ENCODE data around the gene ETS1.

ETS1 gene

DNA sequence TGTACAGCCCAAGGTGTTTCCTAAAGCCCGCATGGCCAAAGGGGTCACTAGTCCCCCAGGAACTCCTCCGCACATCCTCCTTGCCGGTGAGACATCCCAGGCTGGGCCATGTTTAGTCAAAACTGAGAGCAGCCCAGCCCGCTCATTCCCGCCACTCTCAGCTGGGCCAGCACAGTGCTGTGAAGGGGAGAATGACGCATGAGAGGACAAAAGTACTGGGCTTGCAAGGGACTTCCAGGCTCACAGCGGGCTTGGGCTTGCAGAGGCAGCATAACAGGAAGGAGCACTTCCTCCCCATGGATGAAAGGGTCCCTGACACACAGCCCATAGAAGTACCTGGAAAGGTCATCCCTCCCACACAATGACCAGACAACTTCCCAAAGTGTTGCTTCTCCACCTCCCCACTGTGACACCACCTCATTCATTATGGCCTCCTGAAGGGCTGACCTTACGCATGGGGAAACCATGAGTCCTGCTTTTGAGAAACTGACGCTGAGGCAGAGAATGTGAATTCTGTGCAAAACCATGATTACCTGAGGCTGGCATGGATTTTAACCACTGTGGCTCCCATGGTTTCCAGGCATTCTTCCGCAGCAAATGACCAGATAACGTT, 19.1 kb downstream of the ETS1 start:
- no peak for DNase-seq (ENCODE audit: low read depth in 2 of 2)

- no peak for DNase-seq (ENCODE audit: low read depth in 2 of 2)
Measured at GRCh38 chr11:128567130-128567529, 20.2 kb downstream of the ETS1 start.

- no peak for DNase-seq (ENCODE audit: low read depth in 2 of 2)
Measured at GRCh38 chr11:128565881-128566280, 21.5 kb downstream of the ETS1 start.

- DNase-seq (ENCODE audit: low read depth in 2 of 2): no peak
Measured at GRCh38 chr11:128564642-128565245, 22.6 kb downstream of the ETS1 start.

DNA sequence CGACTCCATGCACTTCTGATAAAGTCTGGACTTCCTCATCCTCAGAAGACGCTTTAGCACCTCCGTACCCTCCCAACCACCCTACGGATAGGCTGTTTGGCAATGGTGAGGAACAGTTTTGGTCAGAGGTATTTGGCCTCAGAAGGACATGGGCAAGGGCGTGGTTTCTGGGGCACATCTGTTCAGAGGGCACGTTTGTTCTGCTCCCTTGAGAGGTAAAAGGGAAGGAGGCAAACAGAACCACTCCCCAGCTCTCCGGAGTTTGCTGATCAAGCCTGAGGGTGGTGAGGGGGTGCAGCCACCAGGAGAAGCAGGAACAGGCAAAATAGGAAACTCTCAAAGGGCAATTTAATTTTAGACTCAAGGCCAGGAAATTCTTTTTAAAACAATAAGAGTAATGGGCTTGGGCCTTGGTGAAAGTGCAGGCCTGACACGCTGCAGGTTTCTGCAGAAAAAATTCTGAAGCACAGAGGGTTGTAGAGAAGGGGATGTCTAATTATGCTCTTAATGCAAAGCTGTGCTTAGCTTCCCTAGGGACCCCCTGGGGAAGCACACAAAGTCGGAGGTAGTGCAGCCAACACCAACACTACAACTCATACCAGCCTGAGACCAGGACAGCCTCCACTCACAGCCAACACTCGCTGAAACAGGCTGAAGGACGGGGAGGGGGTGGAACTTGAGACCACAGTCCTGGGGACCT, 23.3 kb downstream of the ETS1 start:
- no peak for DNase-seq (ENCODE audit: low read depth in 2 of 2)

DNA sequence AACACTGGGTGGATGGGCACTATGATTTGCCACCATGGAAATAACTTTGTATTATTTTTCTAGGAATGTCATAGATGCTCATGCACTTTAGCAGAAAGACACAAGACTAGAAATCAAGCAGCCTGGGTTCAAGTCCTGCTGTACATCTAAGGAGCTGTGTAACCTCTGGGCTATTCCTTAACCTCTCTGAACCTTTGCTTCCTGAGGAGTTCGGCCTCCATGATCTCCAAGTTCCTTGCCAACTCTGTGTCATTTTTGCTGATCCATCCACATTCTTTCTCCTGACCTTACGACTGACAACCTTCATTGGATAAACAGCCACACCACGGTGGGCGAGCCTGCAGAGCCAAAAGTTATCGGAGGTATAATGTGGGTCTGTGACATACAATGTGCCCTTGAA, 24.1 kb downstream of the ETS1 start:
- DNase-seq (ENCODE audit: low read depth in 2 of 2): no peak

DNA sequence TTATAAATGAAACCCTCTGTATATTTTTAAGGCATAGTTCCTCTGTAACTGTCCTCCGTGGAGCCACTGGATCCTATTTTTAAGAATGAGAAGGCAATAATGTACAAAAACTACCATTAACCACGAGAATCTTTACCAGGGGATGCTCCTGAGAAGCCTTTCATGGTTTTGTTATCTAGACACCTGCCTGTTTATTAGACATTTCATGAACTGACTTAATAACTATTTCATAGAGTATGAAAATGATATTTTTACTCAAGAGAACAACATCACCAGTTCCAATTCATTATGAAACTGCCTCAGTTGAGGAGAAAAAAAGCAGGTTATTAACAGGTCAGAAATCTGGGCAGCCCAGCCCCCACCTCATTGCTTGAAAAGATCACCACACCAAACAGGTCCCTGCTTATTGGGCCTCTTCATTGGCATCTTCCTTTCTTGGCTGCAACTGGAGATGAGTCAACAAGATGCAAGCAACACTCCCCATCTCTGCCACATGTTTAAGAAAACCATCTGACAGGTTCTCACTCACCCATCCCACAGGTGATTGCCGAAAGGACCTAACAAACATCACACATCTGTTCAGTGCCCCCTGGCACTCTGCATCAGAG, 27.8 kb downstream of the ETS1 start:
- no peak for DNase-seq (ENCODE audit: low read depth in 2 of 2)

DNA sequence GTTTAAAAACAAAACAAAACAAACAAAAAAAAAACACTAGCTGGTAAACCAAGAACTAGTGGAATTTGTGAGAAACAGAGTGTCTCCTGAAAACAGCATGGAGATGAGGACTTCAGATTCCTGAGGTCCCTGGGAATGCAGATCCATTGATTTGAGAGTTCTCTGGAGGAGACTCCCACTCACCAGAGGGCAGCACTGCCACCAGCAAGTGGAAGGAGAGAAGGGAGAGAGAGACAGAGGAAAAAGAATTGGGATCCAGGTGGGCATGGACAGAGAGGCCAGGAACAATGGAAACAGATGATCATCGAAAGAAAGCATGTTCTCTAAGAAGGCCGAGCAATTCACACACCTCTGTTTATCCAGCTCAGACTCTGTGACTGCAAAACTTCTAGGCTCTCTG, 31.8 kb downstream of the ETS1 start:
- no peak for DNase-seq (ENCODE audit: low read depth in 2 of 2)

- no peak for DNase-seq (ENCODE audit: low read depth in 2 of 2)
Measured at GRCh38 chr11:128553662-128554362, 33.5 kb downstream of the ETS1 start.

- DNase-seq (ENCODE audit: low read depth in 2 of 2): no peak
Measured at GRCh38 chr11:128552783-128553661, 34.3 kb downstream of the ETS1 start.

DNA sequence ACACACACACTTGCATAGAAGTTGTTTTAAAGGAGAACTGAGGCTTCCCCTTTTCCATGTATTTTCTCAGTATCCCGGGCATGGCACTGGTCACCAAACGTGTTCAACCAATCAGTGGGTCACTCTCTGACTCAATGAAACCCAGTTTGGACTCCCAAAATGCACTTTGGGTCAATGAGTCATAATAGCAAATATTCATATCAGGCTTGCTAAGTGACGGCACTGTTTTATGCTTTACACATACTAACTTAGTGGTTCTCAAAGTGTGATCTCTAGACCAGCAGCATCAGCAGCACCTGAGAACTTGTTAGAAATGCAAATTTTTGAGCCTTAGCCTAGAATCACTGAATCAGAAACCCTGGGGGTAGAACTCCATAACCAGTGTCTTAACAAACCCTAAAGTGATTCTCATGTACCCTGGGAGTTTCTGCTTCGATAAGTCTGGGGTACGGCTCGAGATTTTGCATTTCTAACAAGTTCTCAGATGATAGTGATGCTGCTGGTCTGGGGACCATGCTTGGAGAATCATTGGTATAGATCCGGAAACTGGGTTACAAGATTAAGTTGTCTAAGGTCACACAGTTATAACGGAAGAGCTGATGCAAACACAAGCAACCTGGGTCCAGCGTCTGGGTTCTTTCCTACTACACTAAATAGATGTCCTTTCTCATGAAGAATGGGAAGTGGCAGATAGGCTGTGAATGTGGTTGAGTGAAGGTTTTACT, 35.6 kb downstream of the ETS1 start:
- DNase-seq (ENCODE audit: low read depth in 2 of 2): no peak

- no peak for DNase-seq (ENCODE audit: low read depth in 2 of 2)
Measured at GRCh38 chr11:128551058-128551457, 36.3 kb downstream of the ETS1 start.

DNA sequence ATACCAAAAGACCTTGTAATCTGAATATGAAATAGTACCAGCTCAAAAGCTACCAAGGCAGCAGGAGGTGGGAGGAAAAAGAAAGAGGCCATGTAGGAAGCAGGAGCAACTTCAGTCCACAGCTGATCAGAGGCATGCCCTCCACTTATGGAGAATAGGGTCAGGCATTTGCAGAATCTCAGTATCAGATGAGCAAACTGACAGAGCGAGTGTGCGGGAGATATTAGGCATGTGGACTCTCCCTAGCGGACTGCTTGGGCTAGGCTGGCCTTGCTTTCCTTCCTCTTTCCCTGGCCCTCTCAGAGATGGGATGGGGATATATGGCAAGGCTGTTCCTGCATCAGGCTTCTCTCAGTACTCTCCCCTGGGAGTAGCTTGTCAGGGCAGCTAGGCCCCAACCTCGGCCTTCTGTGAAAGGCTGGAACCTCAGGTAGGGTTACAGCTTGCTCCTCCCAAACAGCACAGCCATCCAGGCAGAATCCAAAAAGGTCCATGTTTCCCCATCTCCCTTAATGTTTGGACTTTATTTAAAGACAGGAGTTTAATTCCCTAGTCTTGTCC, 37.0 kb downstream of the ETS1 start:
- DNase-seq (ENCODE audit: low read depth in 2 of 2): no peak

DNA sequence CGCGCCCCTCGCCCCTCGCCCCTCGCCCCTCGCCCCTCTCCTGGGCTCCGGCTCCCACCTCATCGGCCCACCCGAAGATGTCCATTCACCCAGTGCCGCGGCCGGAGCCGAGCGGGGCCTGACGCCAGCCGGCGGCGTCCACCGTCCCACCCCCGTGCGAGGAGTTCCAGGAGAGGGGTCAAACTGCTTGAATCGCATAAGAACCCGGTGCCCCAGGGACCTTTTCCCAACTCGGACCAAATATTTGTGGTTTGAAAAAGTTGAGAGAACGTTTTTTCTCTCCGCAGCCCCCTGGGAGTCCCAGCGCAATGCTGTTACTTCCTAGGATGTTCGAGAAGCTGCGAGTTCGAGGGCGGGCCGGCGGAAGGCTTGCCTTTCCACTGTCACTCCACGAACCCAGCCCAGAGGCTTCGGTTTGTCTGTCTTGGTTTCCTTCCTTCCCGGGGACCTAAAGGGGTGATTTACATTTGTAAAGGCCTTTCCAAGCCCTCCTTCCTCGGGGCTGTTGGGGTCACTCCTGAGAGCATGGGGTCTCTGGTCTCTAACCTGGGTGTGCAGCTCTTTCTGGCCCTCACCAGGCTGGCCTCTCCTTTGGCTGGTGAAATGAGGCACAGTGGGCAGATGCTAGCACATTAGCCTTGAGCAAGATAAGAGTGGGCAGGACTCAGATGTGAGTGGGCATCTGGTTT, 38.0 kb downstream of the ETS1 start:
- DNase-seq (ENCODE audit: low read depth in 2 of 2): no peak

DNA sequence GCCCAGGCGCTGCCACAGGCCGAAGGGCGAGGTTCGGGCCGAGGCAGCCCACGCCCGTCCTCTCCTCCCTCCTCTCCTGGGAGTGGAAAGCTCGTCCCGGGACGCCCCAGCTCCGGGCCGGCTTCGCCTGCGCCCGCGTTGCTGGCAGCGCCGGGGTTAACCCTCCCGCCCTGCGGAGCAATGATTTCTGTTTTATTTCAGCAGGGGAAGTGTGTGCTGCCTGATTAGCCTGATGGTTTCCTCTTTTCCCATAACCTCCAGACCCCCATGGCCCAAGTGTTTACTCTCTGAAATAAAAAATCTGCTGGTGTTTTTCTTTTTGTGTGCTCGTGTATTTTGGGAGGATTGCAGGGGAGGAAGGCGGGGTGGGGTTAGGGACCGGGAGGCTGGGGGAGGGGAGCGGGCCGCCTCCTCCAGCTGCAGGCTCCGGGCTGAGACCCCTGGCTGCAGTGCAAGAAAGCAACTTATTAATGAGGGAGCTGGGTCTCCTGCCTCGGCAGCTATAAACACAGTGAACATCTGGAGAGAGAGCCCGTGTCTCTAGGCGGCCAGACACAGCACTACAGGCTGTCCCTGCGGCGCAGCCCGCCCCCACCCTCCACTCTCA, 38.6 kb downstream of the ETS1 start:
- DNase-seq (ENCODE audit: low read depth in 2 of 2): no peak

- no peak for DNase-seq (ENCODE audit: low read depth in 2 of 2)
Measured at GRCh38 chr11:128547946-128548648, 39.3 kb downstream of the ETS1 start.

DNA sequence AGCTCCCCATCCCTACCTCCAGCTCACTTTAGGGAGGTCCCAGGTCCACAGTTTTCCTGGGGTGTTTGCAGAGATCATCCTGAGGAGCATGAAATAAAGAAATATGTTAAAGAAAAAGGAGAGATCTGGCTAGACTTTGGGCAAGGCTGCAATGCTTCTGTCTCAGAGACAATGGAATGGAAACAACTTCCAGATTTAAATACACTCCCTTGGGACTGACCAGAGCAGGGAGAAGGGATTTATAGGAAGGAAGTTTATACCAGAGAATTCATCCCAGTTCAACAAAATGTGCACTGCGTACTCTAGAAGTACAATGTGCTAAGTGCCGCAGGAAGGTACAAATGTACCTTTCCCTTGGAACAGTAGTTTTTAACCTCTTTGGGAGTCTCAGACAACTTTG, 40.4 kb downstream of the ETS1 start:
- DNase-seq (ENCODE audit: low read depth in 2 of 2): no peak

DNA sequence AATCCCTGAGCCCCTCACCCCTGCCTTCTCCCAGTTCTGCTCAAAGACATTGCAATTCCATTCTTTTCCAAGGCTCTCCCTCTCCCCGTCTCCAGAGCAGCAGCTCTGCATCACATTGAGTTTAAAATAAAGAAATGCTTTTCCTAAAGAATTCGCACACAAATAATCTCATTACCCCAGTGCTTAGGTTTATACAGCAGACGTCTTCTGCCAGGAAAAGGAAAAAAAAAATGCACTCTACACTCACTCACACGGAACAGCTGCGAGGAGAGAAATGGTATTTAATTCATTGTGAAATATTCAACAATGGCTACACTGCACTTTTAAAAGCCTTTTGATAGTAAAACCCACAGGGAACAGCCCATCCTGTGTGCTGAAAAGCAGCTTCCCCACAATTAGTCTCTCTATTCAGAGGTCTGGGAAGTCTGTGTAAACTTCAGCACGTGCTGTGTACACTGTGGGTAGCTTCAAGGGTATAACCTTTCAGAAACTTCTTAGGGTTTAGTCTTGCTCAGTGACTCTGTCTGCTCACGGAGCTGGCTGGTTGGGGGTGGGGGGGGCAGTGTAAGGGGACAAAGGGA, 42.8 kb downstream of the ETS1 start:
- DNase-seq (ENCODE audit: low read depth in 2 of 2): no peak
